Daoy (cell line): ENCODE measurements around the gene MAST4. TPM values are rescaled to one million over a fixed set of nuclear protein-coding genes. Genes with fewer than 3 reads are reported as not detected.
"Not testable (repeated sequence)": the region's sequence is repeated elsewhere in the genome, so short reads cannot be mapped to it uniquely, and the experiment has no call there.

ENCODE experiments used
- DNase-seq: peaks from one replicate; pipeline ENCODE4 v3.0.0-alpha.2; 2015; ENCODE audit warnings: low read depth
- total RNA-seq: library from RNA; depleted of rRNA; stranded (reverse); fragments of >200 nt; shearing (Covaris generic); gene quantifications from 2 replicates; pipeline ENCODE4 v1.2.3, GENCODE V29; 2014

MAST4 gene
- total RNA-seq, 1 experiment from 2014 or later: 5.5 TPM

- DNase-seq: no peak
Measured at GRCh38 chr5:67118050-67118620, 521.9 kb downstream of the MAST4 start.

GRCh38 chr5:67119010-67119409, 522.8 kb downstream of the MAST4 start:
- no peak for DNase-seq

GRCh38 chr5:67120032-67120431, 523.8 kb downstream of the MAST4 start:
- DNase-seq: no peak

- DNase-seq: no peak
Measured at GRCh38 chr5:67123819-67124218, 527.6 kb downstream of the MAST4 start.

- DNase-seq: no peak
Measured at GRCh38 chr5:67124556-67124955, 528.4 kb downstream of the MAST4 start.

GRCh38 chr5:67127347-67127895, 531.2 kb downstream of the MAST4 start:
- not testable (repeated sequence) for DNase-seq

- DNase-seq: no peak
Measured at GRCh38 chr5:67129768-67130167, 533.6 kb downstream of the MAST4 start.

GRCh38 chr5:67133217-67133616, 537.0 kb downstream of the MAST4 start:
- DNase-seq: no peak

GRCh38 chr5:67133776-67134175, 537.6 kb downstream of the MAST4 start:
- no peak for DNase-seq

GRCh38 chr5:67135381-67135984, 539.3 kb downstream of the MAST4 start:
- no peak for DNase-seq

- DNase-seq: no peak
Measured at GRCh38 chr5:67139030-67139429, 542.8 kb downstream of the MAST4 start.

GRCh38 chr5:67140413-67140812, 544.2 kb downstream of the MAST4 start:
- no peak for DNase-seq

GRCh38 chr5:67141644-67142043, 545.5 kb downstream of the MAST4 start:
- no peak for DNase-seq

GRCh38 chr5:67142816-67143215, 546.6 kb downstream of the MAST4 start:
- DNase-seq: no peak

- DNase-seq: no peak
Measured at GRCh38 chr5:67143549-67143948, 547.4 kb downstream of the MAST4 start.

GRCh38 chr5:67144183-67144639, 548.0 kb downstream of the MAST4 start:
- DNase-seq: no peak

GRCh38 chr5:67146574-67146973, 550.4 kb downstream of the MAST4 start:
- no peak for DNase-seq

- no peak for DNase-seq
Measured at GRCh38 chr5:67146981-67147380, 550.8 kb downstream of the MAST4 start.

- DNase-seq: no peak
Measured at GRCh38 chr5:67147760-67148159, 551.6 kb downstream of the MAST4 start.

GRCh38 chr5:67149057-67149950, 553.1 kb downstream of the MAST4 start:
- no peak for DNase-seq

GRCh38 chr5:67149951-67150523, 553.8 kb downstream of the MAST4 start:
- DNase-seq: no peak

- DNase-seq: no peak
Measured at GRCh38 chr5:67152400-67152799, 556.2 kb downstream of the MAST4 start.
